ENCODE measurements around the gene FGFR2.

- TF ChIP-seq CTCF (IDR thresholded peaks at IDR 0.05 in 4 of 5, conservative IDR thresholded peaks at IDR 0.05 in 1 of 5) (no peak), POLR2A (IDR thresholded peaks at IDR 0.05) (no peak)
Measured at GRCh38 chr10:121574519-121575166, 23.6 kb downstream of the FGFR2 start.

All from gastrocnemius medialis (tissue), 4 donors.